ENCODE measurements around the gene MYO1G. TPM values are rescaled to one million over a fixed set of nuclear protein-coding genes. Genes with fewer than 3 reads are reported as not detected.

The MYO1G gene
- total RNA-seq, 2 experiments from 2014 or later, result 23.6 to 87.3 TPM

DNA sequence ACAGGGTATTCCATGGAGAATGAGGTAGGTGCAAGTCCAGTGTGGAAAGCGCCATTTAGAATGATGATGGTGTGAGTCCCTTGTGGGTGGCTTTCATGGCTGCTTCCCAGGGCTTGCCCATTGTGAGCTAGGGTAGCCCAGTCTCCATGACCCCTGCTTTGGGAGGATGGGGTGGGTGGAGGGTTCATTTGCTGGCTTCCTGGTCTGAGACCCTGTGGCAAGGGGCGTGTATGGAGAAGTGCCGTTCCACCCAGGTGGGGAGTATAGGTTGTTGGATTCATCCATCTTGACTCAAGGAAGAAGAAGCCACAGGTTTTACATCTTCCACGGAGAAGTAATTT lies 48.9 kb upstream of the MYO1G start:
- Histone ChIP-seq H3K4me3 (ENCODE audit: low read depth, low read length, poor library complexity, severe bottlenecking) (peak overlapping the region; percentile 57), H2AFZ (ENCODE audit: low read length) (no peak overlapping the region), H4K20me1 (ENCODE audit: insufficient read depth, low read length) (peaks cover 15% of the 10 kb centered on the region), H3K4me2 (ENCODE audit: low read length) (peak overlapping the region; percentile 94), H3K4me1 (ENCODE audit: insufficient read depth, low read length, poor library complexity, severe bottlenecking) (peaks cover 54% of the 10 kb centered on the region), H3K36me3 (ENCODE audit: insufficient read depth, low read length) (peaks cover 74% of the 10 kb centered on the region), H3K27ac (ENCODE audit: low read depth, low read length, poor library complexity, severe bottlenecking) (peak overlapping the region; percentile 94), H3K9me3 (ENCODE audit: low read length) (no peaks in the 10 kb centered on the region; the same call in 1 of the 2 replicates), H3K79me2 (ENCODE audit: insufficient read depth, low read depth, low read length) (peaks cover 99% of the 10 kb centered on the region), H3K9me2 (ENCODE audit: insufficient read depth, low read length) (no peaks in the 10 kb centered on the region)
- TF ChIP-seq EZH2phosphoT487 (IDR thresholded peaks at IDR 0.05; ENCODE audit: borderline replicate concordance, low read depth, low read length) (no peak), CTCF (conservative IDR thresholded peaks at IDR 0.05; ENCODE audit: low read length) (no peak)
- intact Hi-C loops (cut with micrococcal nuclease; ENCODE audit: unreplicated experiment), result loop anchor here (1.0 kb wide), 1 partner anchor 26 kb away; no protein-coding TSS in a partner anchor
- CTCF ChIA-PET (ENCODE audit: unreplicated experiment), result interaction anchor here (0.7 to 1.4 kb wide), 6 partner anchors 13 to 89 kb away, joined by 3 to 5 read pairs (median 3); no protein-coding TSS in a partner anchor
- DNase-seq (ENCODE audit: low spot score), result no peak
- BruUV-seq (replicated peaks), result TSS peak; percentile 42
- POLR2A ChIA-PET, result interaction anchor here (0.6 to 3.8 kb wide), 11 partner anchors 9 to 1306 kb away, joined by 3 to 29 read pairs (median 7); partner anchors contain the start of gene CCM2

DNA sequence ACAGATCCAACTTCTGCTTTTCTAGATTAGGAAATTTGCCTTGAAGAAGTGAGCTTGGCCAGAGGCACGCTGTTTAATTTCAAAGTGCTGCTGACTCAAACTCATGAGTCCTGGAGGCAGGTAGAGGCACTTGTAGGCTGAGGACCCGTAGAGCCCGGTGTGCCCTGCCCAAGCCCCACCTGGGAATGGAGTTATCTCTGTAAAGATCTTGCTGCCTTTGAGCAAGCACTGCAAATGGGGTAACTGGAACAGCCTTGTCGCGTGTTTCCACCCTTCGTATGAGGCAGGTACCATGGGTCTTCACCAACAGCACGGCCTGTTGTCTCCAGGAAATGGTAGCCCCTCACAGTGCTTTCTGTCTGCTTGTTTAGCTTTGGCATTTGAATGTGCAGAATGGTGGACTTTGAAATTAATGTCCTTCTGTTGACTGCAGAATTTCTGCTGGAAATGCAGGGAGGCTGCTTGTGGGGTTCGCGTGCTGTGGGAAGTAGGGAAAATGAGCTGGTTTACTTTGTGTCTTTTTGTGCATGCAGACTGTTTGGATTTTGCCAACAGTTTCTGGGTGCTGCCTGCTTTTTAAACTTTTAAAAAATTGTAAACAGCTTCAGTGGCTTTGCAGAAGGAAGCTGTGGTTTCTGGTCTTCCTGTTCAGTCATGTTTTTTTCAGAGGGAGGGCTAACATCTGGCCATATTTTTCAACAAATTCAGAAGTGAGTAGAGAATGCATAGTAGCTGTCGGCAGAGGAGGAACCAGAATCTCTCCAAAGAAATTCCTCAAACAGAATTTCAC lies 48.4 kb upstream of the MYO1G start:
- H2AFZ ChIP-seq (ENCODE audit: low read length), result no peak overlapping the region
- peak overlapping the region; percentile 94 for H3K4me2 ChIP-seq (ENCODE audit: low read length)
- TF ChIP-seq EZH2phosphoT487 (IDR thresholded peaks at IDR 0.05; ENCODE audit: borderline replicate concordance, low read depth, low read length) (no peak), CTCF (conservative IDR thresholded peaks at IDR 0.05; ENCODE audit: low read length) (no peak)
- H3K9me2 ChIP-seq (ENCODE audit: insufficient read depth, low read length), result no peaks in the 10 kb centered on the region
- H3K4me3 ChIP-seq (ENCODE audit: low read depth, low read length, poor library complexity, severe bottlenecking), result peak overlapping the region; percentile 57
- intact Hi-C loops (cut with micrococcal nuclease; ENCODE audit: unreplicated experiment), result loop anchor here (1.0 kb wide), 1 partner anchor 26 kb away; no protein-coding TSS in a partner anchor
- H3K36me3 ChIP-seq (ENCODE audit: insufficient read depth, low read length), result peaks cover 71% of the 10 kb centered on the region
- H3K27ac ChIP-seq (ENCODE audit: low read depth, low read length, poor library complexity, severe bottlenecking), result peak overlapping the region; percentile 94
- H3K4me1 ChIP-seq (ENCODE audit: insufficient read depth, low read length, poor library complexity, severe bottlenecking), result peaks cover 54% of the 10 kb centered on the region
- BruUV-seq (replicated peaks), result no TSS peak
- H3K79me2 ChIP-seq (ENCODE audit: insufficient read depth, low read depth, low read length), result peaks cover 97% of the 10 kb centered on the region
- POLR2A ChIA-PET, result interaction anchor here (0.6 to 3.8 kb wide), 12 partner anchors 9 to 1306 kb away, joined by 3 to 29 read pairs (median 6); partner anchors contain the start of gene CCM2
- no peaks in the 10 kb centered on the region; the same call in 1 of the 2 replicates for H3K9me3 ChIP-seq (ENCODE audit: low read length)
- CTCF ChIA-PET (ENCODE audit: unreplicated experiment), result interaction anchor here (0.7 to 1.4 kb wide), 6 partner anchors 12 to 89 kb away, joined by 3 to 5 read pairs (median 3); no protein-coding TSS in a partner anchor
- peak; percentile 79 for DNase-seq (ENCODE audit: low spot score)
- H4K20me1 ChIP-seq (ENCODE audit: insufficient read depth, low read length), result peaks cover 12% of the 10 kb centered on the region

All from OCI-LY7 (cell line).